NCI-H1105 (cell line): ENCODE results near the gene PDK1.

Experiments
- DNase-seq: peaks from one replicate; lab custom pipeline; 2025; lab: John Stamatoyannopoulos, UW

The PDK1 gene

GRCh38 chr2:172642301-172643020, 86.6 kb downstream of the PDK1 start:
- DNase-seq, result no peak

GRCh38 chr2:172643142-172643541, 87.3 kb downstream of the PDK1 start:
- no peak for DNase-seq

GRCh38 chr2:172647439-172647838, 91.5 kb downstream of the PDK1 start:
- no peak for DNase-seq

GRCh38 chr2:172655091-172655837, 99.4 kb downstream of the PDK1 start:
- no peak for DNase-seq

GRCh38 chr2:172655838-172656573, 100.1 kb downstream of the PDK1 start:
- DNase-seq, result no peak
